BE2C (cell line): ENCODE results near the gene UNC13C.
A peak's percentile ranks its signal among the peaks of the same experiment; 100 is the strongest.

Experiments
- DNase-seq: peaks from one replicate; pipeline ENCODE4 v3.0.0-alpha.2; 2020
- H3K27me3 ChIP-seq: fragments of 250-450 bp; sonication (Bioruptor Pico); 2 replicates; pipeline ENCODE4 v1.5.1; 2020; ENCODE audit warnings: mild to moderate bottlenecking
- H3K36me3 ChIP-seq: fragments of 250-450 bp; sonication (Bioruptor Pico); 2 replicates; pipeline ENCODE4 v1.5.1; 2020; ENCODE audit warnings: mild to moderate bottlenecking
- H3K4me1 ChIP-seq: fragments of 250-450 bp; sonication (Bioruptor Pico); 2 replicates; pipeline ENCODE4 v1.5.1; 2020
- H3K4me3 ChIP-seq: 2 replicates; pipeline ENCODE4 v1.5.1; 2011; ENCODE audit warnings: low read depth, low read length
- H3K9me3 ChIP-seq: fragments of 250-450 bp; sonication (Bioruptor Pico); 2 replicates; pipeline ENCODE4 v1.5.1; 2020
- CTCF ChIP-seq: IDR thresholded peaks from 2 replicates; pipeline ENCODE4 v1.5.1; 2012; ENCODE audit warnings: mild to moderate bottlenecking, low read depth, low read length

UNC13C gene

GRCh38 chr15:54029081-54029480, 50.8 kb downstream of the UNC13C start:
- Histone ChIP-seq H3K36me3 (no peaks in the 10 kb centered on the region), H3K9me3 (no peaks in the 10 kb centered on the region), H3K4me1 (no peaks in the 10 kb centered on the region), H3K4me3 (no peak overlapping the region), H3K27me3 (no peaks in the 10 kb centered on the region)
- peak; percentile 29 for DNase-seq
- no peak for TF ChIP-seq CTCF

- Histone ChIP-seq H3K4me1 (no peaks in the 10 kb centered on the region), H3K4me3 (no peak overlapping the region), H3K9me3 (no peaks in the 10 kb centered on the region), H3K27me3 (no peaks in the 10 kb centered on the region), H3K36me3 (no peaks in the 10 kb centered on the region)
- no peak for TF ChIP-seq CTCF
- DNase-seq = no peak
Measured at GRCh38 chr15:54032066-54032465, 53.8 kb downstream of the UNC13C start.

- Histone ChIP-seq H3K9me3 (no peaks in the 10 kb centered on the region), H3K27me3 (no peaks in the 10 kb centered on the region), H3K4me3 (no peak overlapping the region), H3K36me3 (no peaks in the 10 kb centered on the region), H3K4me1 (no peaks in the 10 kb centered on the region)
- no peak for TF ChIP-seq CTCF
- no peak for DNase-seq
Measured at GRCh38 chr15:54033356-54033860, 55.2 kb downstream of the UNC13C start.

- H3K36me3 ChIP-seq = no peaks in the 10 kb centered on the region
- H3K27me3 ChIP-seq = no peaks in the 10 kb centered on the region
- no peaks in the 10 kb centered on the region for H3K4me1 ChIP-seq
- H3K4me3 ChIP-seq = no peak overlapping the region
- TF ChIP-seq CTCF = no peak
- H3K9me3 ChIP-seq = no peaks in the 10 kb centered on the region
- DNase-seq = no peak
Measured at GRCh38 chr15:54033869-54034458, 55.7 kb downstream of the UNC13C start.

GRCh38 chr15:54035616-54036015, 57.4 kb downstream of the UNC13C start:
- no peak for DNase-seq
- Histone ChIP-seq H3K9me3 (no peaks in the 10 kb centered on the region), H3K36me3 (no peaks in the 10 kb centered on the region), H3K4me1 (no peaks in the 10 kb centered on the region), H3K27me3 (no peaks in the 10 kb centered on the region), H3K4me3 (no peak overlapping the region)
- no peak for TF ChIP-seq CTCF

GRCh38 chr15:54045397-54045796, 67.2 kb downstream of the UNC13C start:
- no peaks in the 10 kb centered on the region for H3K9me3 ChIP-seq
- H3K27me3 ChIP-seq = no peaks in the 10 kb centered on the region
- H3K36me3 ChIP-seq = no peaks in the 10 kb centered on the region
- TF ChIP-seq CTCF = no peak
- H3K4me3 ChIP-seq = no peak overlapping the region
- no peaks in the 10 kb centered on the region for H3K4me1 ChIP-seq
- DNase-seq = no peak
